Ectodermal cell (in vitro differentiated cells): Measurements from ENCODE around the gene SLC16A5.

Experiments
- H3K27ac ChIP-seq: 2 replicates; pipeline ENCODE4 v1.7.0; 2013; ENCODE audit warnings: mild to moderate bottlenecking, low read depth, low read length; ENCODE audit not compliant: insufficient read depth, poor library complexity, severe bottlenecking
- H3K27me3 ChIP-seq: 2 replicates; pipeline ENCODE4 v1.7.0; 2013; ENCODE audit warnings: mild to moderate bottlenecking, low read length; ENCODE audit not compliant: insufficient read depth, control insufficient read depth, poor library complexity, severe bottlenecking
- H3K36me3 ChIP-seq: one replicate; pipeline ENCODE4 v1.7.0; 2013; ENCODE audit warnings: low read length; ENCODE audit not compliant: control insufficient read depth, insufficient read depth
- H3K4me1 ChIP-seq: one replicate; pipeline ENCODE4 v1.7.0; 2013; ENCODE audit warnings: low read length; ENCODE audit not compliant: control insufficient read depth, insufficient read depth
- H3K4me3 ChIP-seq: 2 replicates; pipeline ENCODE4 v1.7.0; 2013; ENCODE audit warnings: low read depth, low read length, control low read depth; ENCODE audit not compliant: insufficient read depth
- H3K9me3 ChIP-seq: 2 replicates; pipeline ENCODE4 v1.7.0; 2013; ENCODE audit warnings: mild to moderate bottlenecking, low read length, moderate library complexity; ENCODE audit not compliant: control insufficient read depth
- WGBS, 2 experiments: methylation state at CpG; one replicate each; pipeline ENCODE4 v1.1.7; 2013; ENCODE audit warnings: missing lambda C conversion rate in 2 of 2; 5-methylcytosine and 5-hydroxymethylcytosine counted together

The SLC16A5 gene

GRCh38 chr17:75152922-75153779, 65.4 kb downstream of the SLC16A5 start:
- no peaks in the 10 kb centered on the region for H3K9me3 ChIP-seq
- WGBS, 2 experiments, result 0 to 1% methylated on average over 28 of the region's 28 CpGs
- no peaks in the 10 kb centered on the region for H3K4me1 ChIP-seq
- peak overlapping the region; percentile 52 for H3K27ac ChIP-seq
- no peaks in the 10 kb centered on the region for H3K27me3 ChIP-seq
- H3K36me3 ChIP-seq, result peaks cover 5% of the 10 kb centered on the region
- peak overlapping the region; percentile 98 for H3K4me3 ChIP-seq

- Histone ChIP-seq H3K4me3 (peak overlapping the region; percentile 98), H3K27ac (peak overlapping the region; percentile 52), H3K36me3 (no peaks in the 10 kb centered on the region), H3K4me1 (no peaks in the 10 kb centered on the region), H3K9me3 (no peaks in the 10 kb centered on the region), H3K27me3 (no peaks in the 10 kb centered on the region)
- WGBS, 2 experiments, result 0 to 1% methylated on average over 35 of the region's 35 CpGs
Measured at GRCh38 chr17:75153780-75154194, 66.0 kb downstream of the SLC16A5 start.

GRCh38 chr17:75154195-75155106, 66.7 kb downstream of the SLC16A5 start, which contains the start of gene JPT1:
Gene JPT1 (minus strand): TSS chr17:75154512. CDS start chr17:75154397, 115 bp downstream.
- Histone ChIP-seq H3K4me3 (peak within 1 kb of the TSS; percentile 98), H3K36me3 (no peaks in the 10 kb centered on the region), H3K27me3 (no peaks in the 10 kb centered on the region), H3K27ac (peak within 1 kb of the TSS; percentile 52), H3K4me1 (no peaks in the 10 kb centered on the region), H3K9me3 (no peaks in the 10 kb centered on the region)
- 2% methylated on average over 65 to 67 of the region's 67 CpGs for WGBS, 2 experiments

- H3K4me3 ChIP-seq, result no peak overlapping the region
Measured at GRCh38 chr17:75155191-75155601, 67.4 kb downstream of the SLC16A5 start.

More at GRCh38 chr17:75155191-75155601, 67.4 kb downstream of the SLC16A5 start:
- H3K4me1 ChIP-seq, result no peaks in the 10 kb centered on the region
- no peak overlapping the region for H3K27ac ChIP-seq
- no peaks in the 10 kb centered on the region for H3K36me3 ChIP-seq
- WGBS, 2 experiments, result 60 to 72% methylated on average over 3 of the region's 3 CpGs
- no peaks in the 10 kb centered on the region for H3K27me3 ChIP-seq
- H3K9me3 ChIP-seq, result no peaks in the 10 kb centered on the region
